ENCODE results near the gene FOXL3.
"Not testable (repeated sequence)": the region's sequence is repeated elsewhere in the genome, so short reads cannot be mapped to it uniquely, and the experiment has no call there.

The FOXL3 gene

GRCh38 chr7:293681-294439 lies 3.9 kb downstream of the FOXL3 start:
- Histone ChIP-seq H2AFZ (no peak overlapping the region), H3K4me1 (no peaks in the 10 kb centered on the region), H3K9ac (no peak overlapping the region), H3K27me3 (ENCODE audit: control insufficient read depth, insufficient read depth, low read length) (peaks cover 7% of the 10 kb centered on the region), H3K9me3 (ENCODE audit: control insufficient read depth, low read length) (no peaks in the 10 kb centered on the region), H3K4me2 (ENCODE audit: low read length) (no peak overlapping the region), H3K27ac (no peak overlapping the region), H3K4me3 (ENCODE audit: low read depth, low read length) (no peak overlapping the region), H3K36me3 (ENCODE audit: control insufficient read depth, insufficient read depth, low read length) (no peaks in the 10 kb centered on the region), H3K79me2 (no peaks in the 10 kb centered on the region)
- no peak for TF ChIP-seq CTCF (IDR thresholded peaks at IDR 0.05)

GRCh38 chr7:294440-295154 lies 4.6 kb downstream of the FOXL3 start:
- no peak overlapping the region for H3K4me3 ChIP-seq (ENCODE audit: low read depth, low read length)
- no peak overlapping the region for H2AFZ ChIP-seq
- H3K4me2 ChIP-seq (ENCODE audit: low read length): no peak overlapping the region
- H3K9ac ChIP-seq: no peak overlapping the region
- no peaks in the 10 kb centered on the region for H3K36me3 ChIP-seq (ENCODE audit: control insufficient read depth, insufficient read depth, low read length)
- H3K27ac ChIP-seq: no peak overlapping the region
- H3K9me3 ChIP-seq (ENCODE audit: control insufficient read depth, low read length): no peaks in the 10 kb centered on the region
- H3K79me2 ChIP-seq: no peaks in the 10 kb centered on the region
- no peaks in the 10 kb centered on the region for H3K4me1 ChIP-seq
- no peak for TF ChIP-seq CTCF (IDR thresholded peaks at IDR 0.05)
- peaks cover 7% of the 10 kb centered on the region for H3K27me3 ChIP-seq (ENCODE audit: control insufficient read depth, insufficient read depth, low read length)

GRCh38 chr7:295155-296154 lies 5.5 kb downstream of the FOXL3 start:
- no peaks in the 10 kb centered on the region for H3K79me2 ChIP-seq
- H3K27me3 ChIP-seq (ENCODE audit: control insufficient read depth, insufficient read depth, low read length): peaks cover 7% of the 10 kb centered on the region
- no peaks in the 10 kb centered on the region for H3K4me1 ChIP-seq
- no peak overlapping the region for H3K27ac ChIP-seq
- H3K9me3 ChIP-seq (ENCODE audit: control insufficient read depth, low read length): no peaks in the 10 kb centered on the region
- no peak overlapping the region for H3K4me3 ChIP-seq (ENCODE audit: low read depth, low read length)
- no peaks in the 10 kb centered on the region for H3K36me3 ChIP-seq (ENCODE audit: control insufficient read depth, insufficient read depth, low read length)
- TF ChIP-seq CTCF (IDR thresholded peaks at IDR 0.05): no peak
- no peak overlapping the region for H3K9ac ChIP-seq
- H2AFZ ChIP-seq: no peak overlapping the region
- H3K4me2 ChIP-seq (ENCODE audit: low read length): no peak overlapping the region

GRCh38 chr7:296373-296945 lies 6.5 kb downstream of the FOXL3 start:
- H2AFZ ChIP-seq: no peak overlapping the region
- H3K4me2 ChIP-seq (ENCODE audit: low read length): no peak overlapping the region
- no peaks in the 10 kb centered on the region for H3K79me2 ChIP-seq
- H3K36me3 ChIP-seq (ENCODE audit: control insufficient read depth, insufficient read depth, low read length): no peaks in the 10 kb centered on the region
- TF ChIP-seq CTCF (IDR thresholded peaks at IDR 0.05): no peak
- H3K27me3 ChIP-seq (ENCODE audit: control insufficient read depth, insufficient read depth, low read length): peaks cover 7% of the 10 kb centered on the region
- no peaks in the 10 kb centered on the region for H3K9me3 ChIP-seq (ENCODE audit: control insufficient read depth, low read length)
- no peak overlapping the region for H3K9ac ChIP-seq
- no peak overlapping the region for H3K27ac ChIP-seq
- no peak overlapping the region for H3K4me3 ChIP-seq (ENCODE audit: low read depth, low read length)
- H3K4me1 ChIP-seq: no peaks in the 10 kb centered on the region

- H3K27me3 ChIP-seq (ENCODE audit: control insufficient read depth, insufficient read depth, low read length); H3K9me3 ChIP-seq (ENCODE audit: control insufficient read depth, low read length); H3K4me2 ChIP-seq (ENCODE audit: low read length); H3K4me1 ChIP-seq; H3K36me3 ChIP-seq (ENCODE audit: control insufficient read depth, insufficient read depth, low read length); H3K9ac ChIP-seq; H3K27ac ChIP-seq; H3K79me2 ChIP-seq; H2AFZ ChIP-seq; H3K4me3 ChIP-seq (ENCODE audit: low read depth, low read length): not testable (repeated sequence)
Observed at GRCh38 chr7:297141-297540, 7.2 kb downstream of the FOXL3 start.
